Calu3 (cell line): ENCODE data around the gene PEX5. TPM values are rescaled to one million over a fixed set of nuclear protein-coding genes. Genes with fewer than 3 reads are reported as not detected.

Experiments used
- BruUV-seq: library from RNA; stranded (reverse); fragments of 400-500 nt; replicated peaks from 2 replicates; lab custom pipeline; 2021; lab: Mats Ljungman, UMichigan
- CTCF ChIA-PET: fragments of 300-600 bp; sonication (Branson Sonifier 250); formaldehyde crosslinking; loops from one replicate; lab custom pipeline; 2022; ENCODE audit warnings: antibody characterized with exemption; lab: Charles Lee
- DNase-seq: peaks from one replicate; pipeline ENCODE4 v3.0.0; 2022
- H3K27ac Mint-ChIP-seq: one replicate; pipeline ENCODE4 v1.8.0; 2022; ENCODE audit warnings: mixed read lengths; ENCODE audit not compliant: unreplicated experiment
- H3K27me3 Mint-ChIP-seq: one replicate; pipeline ENCODE4 v1.8.0; 2022; ENCODE audit warnings: mixed read lengths; ENCODE audit not compliant: unreplicated experiment
- H3K36me3 Mint-ChIP-seq: one replicate; pipeline ENCODE4 v1.8.0; 2022; ENCODE audit warnings: mild to moderate bottlenecking, moderate library complexity, mixed read lengths; ENCODE audit not compliant: insufficient read depth, unreplicated experiment
- H3K4me1 Mint-ChIP-seq: one replicate; pipeline ENCODE4 v1.8.0; 2022; ENCODE audit warnings: mild to moderate bottlenecking, low read depth, mixed read lengths; ENCODE audit not compliant: unreplicated experiment
- H3K4me3 Mint-ChIP-seq: one replicate; pipeline ENCODE4 v1.8.0; 2022; ENCODE audit warnings: mild to moderate bottlenecking, low read depth, moderate library complexity, mixed read lengths; ENCODE audit not compliant: unreplicated experiment
- H3K9me3 Mint-ChIP-seq: one replicate; pipeline ENCODE4 v1.8.0; 2022; ENCODE audit warnings: low read depth, mixed read lengths; ENCODE audit not compliant: unreplicated experiment
- CTCF ChIP-seq: fragments of 200-600 bp; IDR thresholded peaks from one replicate; pipeline ENCODE4 v1.8.0; 2022; ENCODE audit warnings: antibody characterized with exemption; ENCODE audit not compliant: unreplicated experiment
- intact Hi-C: fragments of 100-400 bp; cut with micrococcal nuclease; formaldehyde crosslinking; loops from one replicate; pipeline ENCODE4 v1.10.0; 2022; ENCODE audit not compliant: unreplicated experiment
- total RNA-seq: library from RNA; stranded (reverse); gene quantifications from 2 replicates; pipeline ENCODE4 v1.2.3, GENCODE V29; 2022

PEX5 gene
- total RNA-seq, 1 experiment from 2014 or later: 36.8 TPM

- no peak overlapping the region for H3K4me3 Mint-ChIP-seq
- H3K9me3 Mint-ChIP-seq: peaks cover 16% of the 10 kb centered on the region
- DNase-seq: no peak
- no peaks in the 10 kb centered on the region for H3K36me3 Mint-ChIP-seq
- CTCF ChIA-PET: no interaction called here
- H3K27me3 Mint-ChIP-seq: peaks cover 38% of the 10 kb centered on the region
- H3K4me1 Mint-ChIP-seq: no peaks in the 10 kb centered on the region
- no peak for TF ChIP-seq CTCF
- BruUV-seq: no TSS peak
- intact Hi-C loops: no loop called here
- no peak overlapping the region for H3K27ac Mint-ChIP-seq
These were observed 17.6 kb upstream of the PEX5 start for GRCh38 chr12:7171854-7172253.

- intact Hi-C loops: no loop called here
- peaks cover 9% of the 10 kb centered on the region for H3K9me3 Mint-ChIP-seq
- no peak for TF ChIP-seq CTCF
- DNase-seq: no peak
- no TSS peak for BruUV-seq
- CTCF ChIA-PET: no interaction called here
- H3K4me3 Mint-ChIP-seq: no peak overlapping the region
- H3K27ac Mint-ChIP-seq: no peak overlapping the region
- peaks cover 55% of the 10 kb centered on the region for H3K27me3 Mint-ChIP-seq
- H3K4me1 Mint-ChIP-seq: no peaks in the 10 kb centered on the region
- H3K36me3 Mint-ChIP-seq: no peaks in the 10 kb centered on the region
These were observed 14.0 kb upstream of the PEX5 start for GRCh38 chr12:7175493-7175892.

- CTCF ChIA-PET: no interaction called here
- Mint-ChIP-seq H3K4me1 (no peaks in the 10 kb centered on the region), H3K4me3 (no peak overlapping the region), H3K9me3 (peaks cover 7% of the 10 kb centered on the region), H3K36me3 (no peaks in the 10 kb centered on the region), H3K27me3 (peaks cover 65% of the 10 kb centered on the region), H3K27ac (no peak overlapping the region)
- TF ChIP-seq CTCF: no peak
- no peak for DNase-seq
- intact Hi-C loops: no loop called here
- no TSS peak for BruUV-seq
These were observed 12.9 kb upstream of the PEX5 start for GRCh38 chr12:7176595-7176994.

GRCh38 chr12:7178481-7178880 is 11.0 kb upstream of the PEX5 start:
- Mint-ChIP-seq H3K36me3 (no peaks in the 10 kb centered on the region), H3K27me3 (peaks cover 72% of the 10 kb centered on the region), H3K27ac (no peak overlapping the region), H3K9me3 (peaks cover 3% of the 10 kb centered on the region), H3K4me1 (no peaks in the 10 kb centered on the region), H3K4me3 (no peak overlapping the region)
- TF ChIP-seq CTCF: no peak
- BruUV-seq: no TSS peak
- DNase-seq: no peak
- intact Hi-C loops: no loop called here
- CTCF ChIA-PET: no interaction called here
